ENCODE results near the gene IL10RB. TPM values are rescaled to one million over a fixed set of nuclear protein-coding genes. Genes with fewer than 3 reads are reported as not detected.
A peak's percentile ranks its signal among the peaks of the same experiment; 100 is the strongest.

Gene IL10RB
- total RNA-seq, 3 donors from 2014 or later (not counting 1 experiment from before 2014, with no cell fraction given) = 18.4 to 27.8 (median 27.3) TPM

DNA sequence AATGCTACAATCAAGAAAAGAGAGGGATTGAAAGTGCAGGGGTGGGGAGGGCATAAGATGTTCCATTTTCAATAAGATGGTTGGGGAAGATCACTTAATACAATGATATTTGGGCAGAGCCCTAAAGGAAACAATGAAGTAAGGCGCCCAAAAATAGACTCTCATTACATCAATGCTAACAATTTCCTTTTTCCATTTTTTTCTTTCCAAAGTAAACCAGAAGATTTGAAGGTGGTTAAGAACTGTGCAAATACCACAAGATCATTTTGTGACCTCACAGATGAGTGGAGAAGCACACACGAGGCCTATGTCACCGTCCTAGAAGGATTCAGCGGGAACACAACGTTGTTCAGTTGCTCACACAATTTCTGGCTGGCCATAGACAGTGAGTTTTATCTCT is 19.7 kb upstream of the IL10RB start:
- WGBS (ENCODE audit: insufficient coverage) = 83% methylated on average over 4 of the region's 5 CpGs
- H3K36me3 ChIP-seq (ENCODE audit: control insufficient read depth, insufficient read depth, low read length) = peaks cover 70% of the 10 kb centered on the region
- H3K4me3 Mint-ChIP-seq = no peak overlapping the region

DNA sequence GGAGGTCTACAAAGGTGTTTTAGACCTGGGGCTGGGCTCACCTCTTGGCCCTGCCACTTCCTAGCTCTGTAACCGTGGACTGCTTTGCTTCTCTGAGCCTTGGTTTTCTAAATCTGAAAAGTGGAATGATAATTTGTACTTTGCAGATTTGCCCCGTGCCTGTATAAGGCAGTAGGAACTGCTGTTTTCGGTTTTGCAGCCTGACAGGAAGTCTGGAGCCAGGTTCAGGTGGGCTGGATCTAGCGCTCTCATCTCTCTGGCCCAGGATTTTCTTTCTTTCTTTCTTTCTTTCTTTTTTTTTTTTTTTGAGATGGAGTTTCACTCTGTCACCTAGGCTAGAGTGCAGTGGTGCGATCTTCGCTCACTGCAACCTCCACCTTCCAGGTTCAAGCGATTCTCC is 19.2 kb upstream of the IL10RB start:
- H3K9me3 Mint-ChIP-seq = no peaks in the 10 kb centered on the region
- TF ChIP-seq, protein P1, sequence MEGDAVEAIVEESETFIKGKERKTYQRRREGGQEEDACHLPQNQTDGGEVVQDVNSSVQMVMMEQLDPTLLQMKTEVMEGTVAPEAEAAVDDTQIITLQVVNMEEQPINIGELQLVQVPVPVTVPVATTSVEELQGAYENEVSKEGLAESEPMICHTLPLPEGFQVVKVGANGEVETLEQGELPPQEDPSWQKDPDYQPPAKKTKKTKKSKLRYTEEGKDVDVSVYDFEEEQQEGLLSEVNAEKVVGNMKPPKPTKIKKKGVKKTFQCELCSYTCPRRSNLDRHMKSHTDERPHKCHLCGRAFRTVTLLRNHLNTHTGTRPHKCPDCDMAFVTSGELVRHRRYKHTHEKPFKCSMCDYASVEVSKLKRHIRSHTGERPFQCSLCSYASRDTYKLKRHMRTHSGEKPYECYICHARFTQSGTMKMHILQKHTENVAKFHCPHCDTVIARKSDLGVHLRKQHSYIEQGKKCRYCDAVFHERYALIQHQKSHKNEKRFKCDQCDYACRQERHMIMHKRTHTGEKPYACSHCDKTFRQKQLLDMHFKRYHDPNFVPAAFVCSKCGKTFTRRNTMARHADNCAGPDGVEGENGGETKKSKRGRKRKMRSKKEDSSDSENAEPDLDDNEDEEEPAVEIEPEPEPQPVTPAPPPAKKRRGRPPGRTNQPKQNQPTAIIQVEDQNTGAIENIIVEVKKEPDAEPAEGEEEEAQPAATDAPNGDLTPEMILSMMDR (IDR thresholded peaks at IDR 0.05) = no peak
- Histone ChIP-seq H3K4me3 (ENCODE audit: low read length) (no peak overlapping the region), H3K9me3 (ENCODE audit: control insufficient read depth, insufficient read depth, low read length) (no peaks in the 10 kb centered on the region), H3K36me3 (ENCODE audit: control insufficient read depth, insufficient read depth, low read length) (peaks cover 73% of the 10 kb centered on the region), H3K27me3 (ENCODE audit: control insufficient read depth, insufficient read depth, low read length) (no peaks in the 10 kb centered on the region), H3K4me1 (ENCODE audit: control insufficient read depth, insufficient read depth, low read length) (peaks cover 51% of the 10 kb centered on the region), H3K27ac (ENCODE audit: low read length) (no peak overlapping the region)
- peaks cover 72 to 82% of the 10 kb centered on the region in 2 donors for H3K4me1 Mint-ChIP-seq
- WGBS (ENCODE audit: insufficient coverage) = 83% methylated on average over 6 of the region's 7 CpGs
- DNase-seq (peak in 1 of 2 donors; percentile 36), ATAC-seq (no peak)
- H3K27ac Mint-ChIP-seq = peak overlapping the region; percentile 84 to 98
- no peaks in the 10 kb centered on the region for H3K27me3 Mint-ChIP-seq (ENCODE audit: low read depth in 2 of 2)
- H3K36me3 Mint-ChIP-seq = peaks cover 48% of the 10 kb centered on the region
- intact Hi-C loops (cut with micrococcal nuclease) = no loop called here
- no peak overlapping the region for H3K4me3 Mint-ChIP-seq

More for the DNA sequence above, 19.7 kb upstream of the IL10RB start:
- Histone ChIP-seq H3K27me3 (ENCODE audit: control insufficient read depth, insufficient read depth, low read length) (no peaks in the 10 kb centered on the region), H3K9me3 (ENCODE audit: control insufficient read depth, insufficient read depth, low read length) (no peaks in the 10 kb centered on the region), H3K4me3 (ENCODE audit: low read length) (no peak overlapping the region), H3K27ac (ENCODE audit: low read length) (no peak overlapping the region), H3K4me1 (ENCODE audit: control insufficient read depth, insufficient read depth, low read length) (peaks cover 56% of the 10 kb centered on the region)
- intact Hi-C loops (cut with micrococcal nuclease) = no loop called here
- H3K27ac Mint-ChIP-seq = peak overlapping the region; percentile 84 to 98
- no peaks in the 10 kb centered on the region for H3K9me3 Mint-ChIP-seq
- no peaks in the 10 kb centered on the region for H3K27me3 Mint-ChIP-seq (ENCODE audit: low read depth in 2 of 2)
- TF ChIP-seq, protein P1 (IDR thresholded peaks at IDR 0.05) = no peak
- DNase-seq (no peak), ATAC-seq (no peak)
- H3K4me1 Mint-ChIP-seq = peaks cover 76 to 86% of the 10 kb centered on the region in 2 donors
- H3K36me3 Mint-ChIP-seq = peaks cover 47% of the 10 kb centered on the region

DNA sequence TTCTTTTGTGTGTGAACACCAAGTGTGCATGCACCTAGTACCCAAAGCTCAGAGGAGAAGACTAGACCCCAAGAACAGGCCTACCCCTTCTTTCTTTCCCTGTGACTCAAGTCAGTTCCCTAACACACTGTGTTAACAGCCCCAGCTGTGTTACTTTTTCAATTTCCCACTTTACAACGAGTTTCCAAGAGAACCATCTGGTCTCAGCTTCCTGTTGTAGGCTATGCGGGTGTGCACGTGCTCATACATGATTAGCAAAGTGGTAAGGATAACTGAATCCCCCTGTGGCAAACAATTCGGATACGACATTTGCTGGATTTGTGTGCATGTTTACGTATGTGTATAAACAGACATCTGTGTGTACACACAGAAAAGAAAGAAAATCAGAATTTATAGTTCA is 18.6 kb upstream of the IL10RB start:
- H3K4me1 Mint-ChIP-seq = peaks cover 70 to 77% of the 10 kb centered on the region in 2 donors
- H3K9me3 Mint-ChIP-seq = no peaks in the 10 kb centered on the region
- Histone ChIP-seq H3K9me3 (ENCODE audit: control insufficient read depth, insufficient read depth, low read length) (no peaks in the 10 kb centered on the region), H3K4me3 (ENCODE audit: low read length) (no peak overlapping the region), H3K4me1 (ENCODE audit: control insufficient read depth, insufficient read depth, low read length) (peaks cover 46% of the 10 kb centered on the region), H3K36me3 (ENCODE audit: control insufficient read depth, insufficient read depth, low read length) (peaks cover 76% of the 10 kb centered on the region), H3K27ac (ENCODE audit: low read length) (peak overlapping the region; percentile 17), H3K27me3 (ENCODE audit: control insufficient read depth, insufficient read depth, low read length) (no peaks in the 10 kb centered on the region)
- WGBS (ENCODE audit: insufficient coverage) = 55% methylated on average over 6 of the region's 6 CpGs
- intact Hi-C loops (cut with micrococcal nuclease) = no loop called here
- TF ChIP-seq, protein P1 (IDR thresholded peaks at IDR 0.05) = no peak
- peaks cover 54% of the 10 kb centered on the region for H3K36me3 Mint-ChIP-seq
- peak overlapping the region; percentile 1 for H3K4me3 Mint-ChIP-seq
- H3K27ac Mint-ChIP-seq = peak overlapping the region; percentile 84 to 98
- DNase-seq (no peak), ATAC-seq (no peak)
- H3K27me3 Mint-ChIP-seq (ENCODE audit: low read depth in 2 of 2) = no peaks in the 10 kb centered on the region

All from natural killer cell (primary cell).